ENCODE measurements around the gene SNRPA1.
"Not testable (repeated sequence)": the region's sequence is repeated elsewhere in the genome, so short reads cannot be mapped to it uniquely, and the experiment has no call there.

SNRPA1 gene

GRCh38 chr15:101295607-101296161 is 636 bp upstream of the SNRPA1 start:
- DNase-seq (ENCODE audit: low read depth) = no peak

- DNase-seq (ENCODE audit: low read depth) = no peak
These were observed 1.9 kb downstream of the SNRPA1 start for GRCh38 chr15:101293122-101293521.

- DNase-seq (ENCODE audit: low read depth) = no peak
These were observed 6.0 kb downstream of the SNRPA1 start for GRCh38 chr15:101288905-101289513.

- not testable (repeated sequence) for DNase-seq (ENCODE audit: low read depth)
These were observed 7.7 kb downstream of the SNRPA1 start for GRCh38 chr15:101287342-101287741.

GRCh38 chr15:101286471-101287114 is 8.5 kb downstream of the SNRPA1 start:
- DNase-seq (ENCODE audit: low read depth) = no peak

GRCh38 chr15:101283931-101284330 is 11.1 kb downstream of the SNRPA1 start:
- DNase-seq (ENCODE audit: low read depth) = no peak

GRCh38 chr15:101280007-101280406 is 15.0 kb downstream of the SNRPA1 start:
- DNase-seq (ENCODE audit: low read depth) = no peak

GRCh38 chr15:101277943-101278564 is 17.0 kb downstream of the SNRPA1 start:
- DNase-seq (ENCODE audit: low read depth) = no peak

- peak; percentile 79 for DNase-seq (ENCODE audit: low read depth)
These were observed 17.8 kb downstream of the SNRPA1 start, which contains the start of gene SELENOS for GRCh38 chr15:101277038-101277822. SELENOS (minus strand) TSS chr15:101277485; CDS start chr15:101277417, 68 bp downstream.

- no peak for DNase-seq (ENCODE audit: low read depth)
These were observed 18.5 kb downstream of the SNRPA1 start for GRCh38 chr15:101276501-101277037.

GRCh38 chr15:101275018-101275417 is 20.0 kb downstream of the SNRPA1 start:
- DNase-seq (ENCODE audit: low read depth) = no peak

- DNase-seq (ENCODE audit: low read depth) = no peak
These were observed 21.5 kb downstream of the SNRPA1 start for GRCh38 chr15:101273534-101273933.

- DNase-seq (ENCODE audit: low read depth) = no peak
These were observed 22.5 kb downstream of the SNRPA1 start for GRCh38 chr15:101272584-101272983.

- DNase-seq (ENCODE audit: low read depth) = no peak
These were observed 25.4 kb downstream of the SNRPA1 start for GRCh38 chr15:101269479-101270223.

GRCh38 chr15:101267320-101268104 is 27.5 kb downstream of the SNRPA1 start:
- peak; percentile 90 for DNase-seq (ENCODE audit: low read depth)

GRCh38 chr15:101266787-101267186 is 28.3 kb downstream of the SNRPA1 start:
- DNase-seq (ENCODE audit: low read depth) = no peak

- DNase-seq (ENCODE audit: low read depth) = peak; percentile 65
These were observed 29.0 kb downstream of the SNRPA1 start for GRCh38 chr15:101266034-101266433.

GRCh38 chr15:101264911-101265641 is 30.0 kb downstream of the SNRPA1 start:
- DNase-seq (ENCODE audit: low read depth) = no peak

- DNase-seq (ENCODE audit: low read depth) = no peak
These were observed 31.0 kb downstream of the SNRPA1 start for GRCh38 chr15:101264011-101264410.

GRCh38 chr15:101262551-101262950 is 32.5 kb downstream of the SNRPA1 start:
- DNase-seq (ENCODE audit: low read depth) = no peak
